Measurements from ENCODE around the gene PJA1.
A peak's percentile ranks its signal among the peaks of the same experiment; 100 is the strongest.

Gene PJA1

GRCh38 chrX:69163936-69164741 lies 1.1 kb downstream of the PJA1 start:
- peak; percentile 46 for DNase-seq

GRCh38 chrX:69162361-69162865 lies 2.8 kb downstream of the PJA1 start:
- DNase-seq, result no peak

- DNase-seq, result no peak
Observed at GRCh38 chrX:69161786-69162349, 3.4 kb downstream of the PJA1 start.

GRCh38 chrX:69161371-69161770 lies 3.9 kb downstream of the PJA1 start:
- no peak for DNase-seq

- DNase-seq, result no peak
Observed at GRCh38 chrX:69158166-69158980, 6.9 kb downstream of the PJA1 start.

- DNase-seq, result no peak
Observed at GRCh38 chrX:69156638-69157037, 8.6 kb downstream of the PJA1 start.

- DNase-seq, result no peak
Observed at GRCh38 chrX:69155786-69156520, 9.3 kb downstream of the PJA1 start.

GRCh38 chrX:69154051-69154450 lies 11.2 kb downstream of the PJA1 start:
- DNase-seq, result no peak

GRCh38 chrX:69153060-69153730 lies 12.1 kb downstream of the PJA1 start:
- DNase-seq, result no peak

GRCh38 chrX:69152417-69152841 lies 12.8 kb downstream of the PJA1 start:
- DNase-seq, result no peak

- no peak for DNase-seq
Observed at GRCh38 chrX:69151866-69152284, 13.4 kb downstream of the PJA1 start.

GRCh38 chrX:69150281-69150960 lies 14.8 kb downstream of the PJA1 start:
- no peak for DNase-seq

GRCh38 chrX:69149466-69150280 lies 15.6 kb downstream of the PJA1 start:
- no peak for DNase-seq

- no peak for DNase-seq
Observed at GRCh38 chrX:69148946-69149345, 16.3 kb downstream of the PJA1 start.

- no peak for DNase-seq
Observed at GRCh38 chrX:69146739-69147138, 18.5 kb downstream of the PJA1 start.

- no peak for DNase-seq
Observed at GRCh38 chrX:69145714-69146113, 19.5 kb downstream of the PJA1 start.

- DNase-seq, result no peak
Observed at GRCh38 chrX:69144838-69145680, 20.2 kb downstream of the PJA1 start.

GRCh38 chrX:69143530-69143929 lies 21.7 kb downstream of the PJA1 start:
- no peak for DNase-seq

- no peak for DNase-seq
Observed at GRCh38 chrX:69142788-69143469, 22.3 kb downstream of the PJA1 start.
